ENCODE measurements around the gene PFN3. TPM values are rescaled to one million over a fixed set of nuclear protein-coding genes. Genes with fewer than 3 reads are reported as not detected.

Gene PFN3
- total and polyA plus RNA-seq, 2 of the 13 experiments (the other 11 are each of a cell fraction or from before 2014, with no cell fraction given): not detected

GRCh38 chr5:177446200-177447065, 46.0 kb upstream of the PFN3 start, which contains the start of gene PRR7 (continued):
- TF ChIP-seq MLX (CRISPR knock-in tag; IDR thresholded peaks at IDR 0.05) (no peak), E2F2 (CRISPR knock-in tag; IDR thresholded peaks at IDR 0.05; ENCODE audit: borderline replicate concordance) (no peak), ZNF280B (CRISPR knock-in tag; IDR thresholded peaks at IDR 0.05; ENCODE audit: borderline replicate concordance) (peak; percentile 57; the same call in 1 of the 2 replicates), SP1 (IDR thresholded peaks at IDR 0.05) (no peak), SP1 (CRISPR knock-in tag; IDR thresholded peaks at IDR 0.05) (no peak), HOMEZ (CRISPR knock-in tag; IDR thresholded peaks at IDR 0.05; ENCODE audit: low read depth) (no peak), DNMT1 (CRISPR knock-in tag; IDR thresholded peaks at IDR 0.05) (no peak), SMC3 (IDR thresholded peaks at IDR 0.05; ENCODE audit: low read length) (no peak), ZNF589 (CRISPR knock-in tag; conservative IDR thresholded peaks at IDR 0.05) (no peak), MATR3 (CRISPR knock-in tag; IDR thresholded peaks at IDR 0.05) (no peak), IKZF4 (CRISPR knock-in tag; IDR thresholded peaks at IDR 0.05; ENCODE audit: borderline replicate concordance, low read depth, not compliant biosample characterization) (no peak), PHF8 (CRISPR knock-in tag; IDR thresholded peaks at IDR 0.05) (no peak), FOXK1 (CRISPR knock-in tag; IDR thresholded peaks at IDR 0.05; ENCODE audit: borderline replicate concordance, low read depth) (no peak), PHB2 (IDR thresholded peaks at IDR 0.05; ENCODE audit: partially characterized antibody) (no peak), STAT5B (CRISPR knock-in tag; IDR thresholded peaks at IDR 0.05) (no peak), ZBTB3 (CRISPR knock-in tag; IDR thresholded peaks at IDR 0.05; ENCODE audit: borderline replicate concordance, low read depth) (no peak), ZNF383 (CRISPR knock-in tag; IDR thresholded peaks at IDR 0.05; ENCODE audit: borderline replicate concordance) (no peak), RAD51 (IDR thresholded peaks at IDR 0.05; ENCODE audit: borderline replicate concordance) (no peak), ZNF605 (CRISPR knock-in tag; IDR thresholded peaks at IDR 0.05) (no peak), ZNF350 (CRISPR knock-in tag; IDR thresholded peaks at IDR 0.05; ENCODE audit: borderline replicate concordance, low read depth) (no peak), FOXJ3 (CRISPR knock-in tag; IDR thresholded peaks at IDR 0.05; ENCODE audit: borderline replicate concordance) (no peak), NKX3-1 (CRISPR knock-in tag; IDR thresholded peaks at IDR 0.05) (no peak), ZUFSP (CRISPR knock-in tag; IDR thresholded peaks at IDR 0.05; ENCODE audit: borderline replicate concordance) (no peak)

Measured in HepG2 (cell line).